Neural cell (in vitro differentiated cells): ENCODE data around the gene GSE1.

ENCODE experiments used
- SMC3 ChIP-seq: fragments of 450-650 bp; conservative IDR thresholded peaks from 2 replicates; pipeline ENCODE4 v1.6.1; 2014; ENCODE audit warnings: antibody characterized with exemption, mild to moderate bottlenecking, moderate library complexity; ENCODE audit not compliant: poor library complexity
- TF ChIP-seq, protein P1 (sequence below): fragments of 450-650 bp; IDR thresholded peaks from 2 replicates; pipeline ENCODE4 v1.5.1; 2014; ENCODE audit warnings: antibody characterized with exemption, mild to moderate bottlenecking, moderate library complexity; ENCODE audit not compliant: poor library complexity, severe bottlenecking

- TF ChIP-seq, protein P1, sequence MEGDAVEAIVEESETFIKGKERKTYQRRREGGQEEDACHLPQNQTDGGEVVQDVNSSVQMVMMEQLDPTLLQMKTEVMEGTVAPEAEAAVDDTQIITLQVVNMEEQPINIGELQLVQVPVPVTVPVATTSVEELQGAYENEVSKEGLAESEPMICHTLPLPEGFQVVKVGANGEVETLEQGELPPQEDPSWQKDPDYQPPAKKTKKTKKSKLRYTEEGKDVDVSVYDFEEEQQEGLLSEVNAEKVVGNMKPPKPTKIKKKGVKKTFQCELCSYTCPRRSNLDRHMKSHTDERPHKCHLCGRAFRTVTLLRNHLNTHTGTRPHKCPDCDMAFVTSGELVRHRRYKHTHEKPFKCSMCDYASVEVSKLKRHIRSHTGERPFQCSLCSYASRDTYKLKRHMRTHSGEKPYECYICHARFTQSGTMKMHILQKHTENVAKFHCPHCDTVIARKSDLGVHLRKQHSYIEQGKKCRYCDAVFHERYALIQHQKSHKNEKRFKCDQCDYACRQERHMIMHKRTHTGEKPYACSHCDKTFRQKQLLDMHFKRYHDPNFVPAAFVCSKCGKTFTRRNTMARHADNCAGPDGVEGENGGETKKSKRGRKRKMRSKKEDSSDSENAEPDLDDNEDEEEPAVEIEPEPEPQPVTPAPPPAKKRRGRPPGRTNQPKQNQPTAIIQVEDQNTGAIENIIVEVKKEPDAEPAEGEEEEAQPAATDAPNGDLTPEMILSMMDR, result no peak
- no peak for TF ChIP-seq SMC3
These were observed 46.2 kb downstream of the GSE1 start for GRCh38 chr16:85659336-85659735.
